Thoracic aorta (tissue), 2 donors: ENCODE results near the gene PLA2R1. TPM values are rescaled to one million over a fixed set of nuclear protein-coding genes. Genes with fewer than 3 reads are reported as not detected.

Experiments used
- ATAC-seq: fragments of 150-250 bp; one replicate; pipeline ENCODE4 v1.8.0; 2017; ENCODE audit warnings: low read depth; ENCODE audit not compliant: insufficient number of reproducible peaks, low FRiP score
- DNase-seq: peaks from one replicate; pipeline ENCODE4 v3.0.0-alpha.2; 2020; ENCODE audit warnings: low spot score
- H3K27ac ChIP-seq, 2 donors: fragments of 200-600 bp; sonication (generic); 1 replicate in 1 of 2; 2 replicates in 1 of 2; pipeline ENCODE4 v1.5.1; 2016; ENCODE audit warnings: mild to moderate bottlenecking in 2 of 2, moderate library complexity in 2 of 2
- H3K27me3 ChIP-seq: fragments of 200-600 bp; sonication (generic); replicated peaks from 2 replicates; pipeline ENCODE4 v1.6.0; 2016; ENCODE audit warnings: mild to moderate bottlenecking; ENCODE audit not compliant: insufficient read depth
- H3K36me3 ChIP-seq: fragments of 200-600 bp; sonication (generic); one replicate; pipeline ENCODE4 v1.5.1; 2016
- H3K4me1 ChIP-seq, 2 donors: fragments of 200-600 bp; sonication (generic); 1 replicate in 1 of 2; 2 replicates in 1 of 2; pipeline versions ENCODE4 v1.5.1 to v1.6.0; 2016; ENCODE audit warnings: low read depth in 2 of 2, mild to moderate bottlenecking in 1 of 2; ENCODE audit not compliant: control insufficient read depth in 1 of 2
- H3K4me3 ChIP-seq: fragments of 200-600 bp; sonication (generic); 2 replicates; pipeline ENCODE4 v1.5.1; 2016; ENCODE audit warnings: mild to moderate bottlenecking
- H3K9me3 ChIP-seq: fragments of 200-600 bp; sonication (generic); 2 replicates; pipeline ENCODE4 v1.5.1; 2016
- CTCF ChIP-seq: fragments of 200-600 bp; sonication (generic); IDR thresholded peaks from one replicate; pipeline ENCODE4 v1.5.1; 2019; ENCODE audit warnings: antibody characterized with exemption
- total RNA-seq, 2 donors: library from RNA; depleted of rRNA; stranded (reverse); fragments of >200 nt; gene quantifications; one replicate each; pipeline versions ENCODE4 v1.1.0 to v1.2.3, GENCODE V29; 2016

The PLA2R1 gene
- total RNA-seq, 2 donors from 2014 or later: 28.3 to 28.7 TPM

GRCh38 chr2:159892990-159893810 lies 169.2 kb downstream of the PLA2R1 start:
- H3K9me3 ChIP-seq: no peaks in the 10 kb centered on the region
- H3K27me3 ChIP-seq: no peaks in the 10 kb centered on the region
- no peak overlapping the region for H3K27ac ChIP-seq
- no peak for TF ChIP-seq CTCF
- no peak for DNase-seq
- no peak for ATAC-seq
- H3K36me3 ChIP-seq: no peaks in the 10 kb centered on the region
- no peak overlapping the region for H3K4me3 ChIP-seq
- H3K4me1 ChIP-seq: no peaks in the 10 kb centered on the region

- H3K36me3 ChIP-seq: no peaks in the 10 kb centered on the region
- no peak for TF ChIP-seq CTCF
- no peaks in the 10 kb centered on the region for H3K9me3 ChIP-seq
- no peaks in the 10 kb centered on the region for H3K4me1 ChIP-seq
- no peak overlapping the region for H3K4me3 ChIP-seq
- DNase-seq: no peak
- no peaks in the 10 kb centered on the region for H3K27me3 ChIP-seq
- no peak for ATAC-seq
- no peak overlapping the region for H3K27ac ChIP-seq
Observed at GRCh38 chr2:159891917-159892730, 170.3 kb downstream of the PLA2R1 start.

- ATAC-seq: no peak
- Histone ChIP-seq H3K27me3 (no peaks in the 10 kb centered on the region), H3K9me3 (no peaks in the 10 kb centered on the region), H3K36me3 (no peaks in the 10 kb centered on the region), H3K27ac (no peak overlapping the region), H3K4me1 (no peaks in the 10 kb centered on the region), H3K4me3 (no peak overlapping the region)
- no peak for TF ChIP-seq CTCF
- DNase-seq: no peak
Observed at GRCh38 chr2:159891267-159891588, 171.2 kb downstream of the PLA2R1 start.

- no peak overlapping the region for H3K27ac ChIP-seq
- TF ChIP-seq CTCF: no peak
- no peaks in the 10 kb centered on the region for H3K27me3 ChIP-seq
- H3K9me3 ChIP-seq: no peaks in the 10 kb centered on the region
- DNase-seq (no peak), ATAC-seq (no peak)
- H3K36me3 ChIP-seq: no peaks in the 10 kb centered on the region
- no peaks in the 10 kb centered on the region for H3K4me1 ChIP-seq
- no peak overlapping the region for H3K4me3 ChIP-seq
Observed at GRCh38 chr2:159890551-159891266, 171.7 kb downstream of the PLA2R1 start.
